ENCODE results near the gene PLEKHG4B.
"Not testable (repeated sequence)": the region's sequence is repeated elsewhere in the genome, so short reads cannot be mapped to it uniquely, and the experiment has no call there.

Gene PLEKHG4B

DNA sequence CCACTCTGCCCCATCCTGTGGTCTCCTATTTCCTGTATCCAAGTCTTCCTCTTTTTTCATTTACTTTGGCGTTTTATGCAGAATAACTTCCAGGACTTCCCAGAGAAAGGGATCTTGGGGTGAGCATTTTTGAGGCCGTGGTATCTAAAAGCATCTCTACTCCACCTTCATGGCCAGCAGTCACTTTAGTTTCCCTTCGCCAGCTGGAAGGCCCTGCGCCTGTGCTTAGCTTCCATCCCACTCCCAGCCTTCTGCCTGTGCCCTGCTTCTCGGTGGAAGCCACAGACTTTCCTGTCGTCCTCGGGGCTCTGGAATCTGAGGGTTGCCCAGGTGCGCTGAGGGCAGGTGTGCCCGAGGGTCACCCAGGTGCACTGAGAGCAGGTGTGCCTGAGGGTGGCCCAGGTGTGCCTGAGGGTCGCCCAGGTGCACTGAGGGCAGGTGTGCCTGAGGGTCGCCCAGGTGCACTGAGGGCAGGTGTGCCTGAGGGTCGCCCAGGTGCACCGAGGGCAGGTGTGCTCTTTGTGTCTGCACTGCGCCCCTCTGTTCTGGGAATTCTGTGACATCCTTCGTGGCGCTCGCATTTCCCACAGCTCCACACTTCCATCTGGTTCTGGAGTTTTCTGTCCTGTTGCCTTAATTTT lies 67.0 kb downstream of the PLEKHG4B start:
- no peak for DNase-seq

DNA sequence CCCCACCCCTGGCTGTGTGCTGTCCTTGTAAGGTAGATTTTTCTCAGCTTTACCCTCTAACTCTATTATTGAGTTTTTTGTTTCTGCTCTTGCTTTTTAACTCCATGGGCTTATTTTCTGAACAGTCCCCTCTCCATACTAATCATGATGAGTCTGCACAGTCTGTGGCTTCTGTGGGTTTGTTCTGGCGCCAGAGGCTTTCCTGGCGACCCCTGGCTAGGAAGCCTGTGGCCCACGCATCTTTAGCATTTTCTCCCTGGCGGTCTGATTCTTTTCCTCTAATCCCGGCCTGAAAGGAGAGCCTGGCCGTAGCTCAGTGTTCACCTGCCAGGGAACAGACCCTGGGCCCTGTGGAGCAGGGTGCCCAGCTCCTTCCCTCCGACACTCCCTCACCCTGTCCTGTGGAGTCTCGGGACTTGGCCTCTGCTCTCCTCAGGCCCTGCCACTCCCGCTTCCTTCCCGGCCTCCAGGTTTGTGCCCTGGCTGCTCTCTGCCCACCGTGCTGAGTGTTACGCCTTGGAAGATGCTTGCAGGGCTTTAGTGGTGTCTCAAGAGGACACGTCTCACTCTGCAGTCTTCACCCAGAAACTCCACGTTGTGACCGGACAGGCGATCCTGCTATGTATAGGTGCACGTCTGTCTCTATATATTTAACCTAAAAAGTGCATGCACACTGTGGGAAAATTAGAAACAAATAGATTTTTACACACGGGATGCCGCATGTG lies 67.6 kb downstream of the PLEKHG4B start:
- DNase-seq, result no peak

- DNase-seq, result no peak
Measured at GRCh38 chr5:160173-160510, 68.2 kb downstream of the PLEKHG4B start.

DNA sequence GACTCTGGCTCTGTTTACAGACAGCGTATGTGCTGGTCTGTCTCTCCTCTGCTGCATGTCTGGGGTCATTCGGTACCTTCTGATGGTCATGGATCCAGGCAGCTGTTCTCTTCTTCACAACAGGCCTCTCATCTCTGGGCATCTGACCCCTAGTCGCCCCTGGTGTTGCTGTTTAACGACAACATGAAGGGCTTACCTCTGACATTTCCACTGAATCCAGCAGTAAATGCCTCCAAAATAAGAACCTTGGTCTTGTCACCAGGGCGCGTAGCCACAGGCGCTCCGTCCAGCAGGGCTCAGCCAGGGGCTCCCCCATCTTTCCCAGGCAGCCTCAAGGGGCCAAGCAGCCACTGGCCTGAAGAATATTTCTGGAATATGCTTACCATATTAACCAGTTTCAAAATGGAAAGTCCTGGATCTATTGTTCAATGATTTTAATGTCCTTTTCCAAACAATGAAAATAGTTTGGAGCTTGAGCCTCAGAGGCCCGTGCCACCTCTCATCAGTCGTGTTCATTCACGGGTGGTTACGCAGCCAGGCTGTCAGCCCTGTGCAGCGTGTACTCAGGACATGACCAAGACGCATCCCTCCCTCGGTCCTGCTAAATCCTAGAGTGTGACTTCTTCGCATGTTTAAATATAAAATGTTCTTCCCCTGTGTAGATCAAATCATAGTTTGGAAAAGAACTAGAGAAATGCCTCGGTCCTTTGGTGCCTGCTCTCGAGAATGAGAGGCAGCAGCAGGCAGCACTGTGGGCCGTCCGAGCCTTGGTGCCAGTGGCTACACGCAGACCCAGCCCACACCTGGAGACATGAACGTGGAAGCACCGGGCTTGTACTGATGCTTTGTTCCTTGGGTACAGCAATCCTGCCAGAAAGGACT lies 69.2 kb downstream of the PLEKHG4B start:
- no peak for DNase-seq

DNA sequence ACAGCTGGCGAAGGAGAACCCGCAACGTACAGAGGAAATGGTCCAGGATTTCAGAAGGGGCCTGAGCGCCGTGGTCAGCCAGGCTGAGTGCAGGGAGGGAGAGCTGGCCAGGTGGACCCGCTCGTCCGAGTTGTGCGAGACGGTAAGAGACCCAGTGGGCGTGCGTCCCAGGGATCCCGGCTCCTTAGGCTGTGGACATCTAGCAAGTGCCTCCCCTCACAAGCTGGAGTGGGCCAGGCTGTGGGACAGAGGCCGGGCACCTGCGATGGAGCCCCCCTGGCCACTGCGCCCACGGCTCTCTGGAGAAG lies 69.8 kb downstream of the PLEKHG4B start:
- no peak for DNase-seq

DNA sequence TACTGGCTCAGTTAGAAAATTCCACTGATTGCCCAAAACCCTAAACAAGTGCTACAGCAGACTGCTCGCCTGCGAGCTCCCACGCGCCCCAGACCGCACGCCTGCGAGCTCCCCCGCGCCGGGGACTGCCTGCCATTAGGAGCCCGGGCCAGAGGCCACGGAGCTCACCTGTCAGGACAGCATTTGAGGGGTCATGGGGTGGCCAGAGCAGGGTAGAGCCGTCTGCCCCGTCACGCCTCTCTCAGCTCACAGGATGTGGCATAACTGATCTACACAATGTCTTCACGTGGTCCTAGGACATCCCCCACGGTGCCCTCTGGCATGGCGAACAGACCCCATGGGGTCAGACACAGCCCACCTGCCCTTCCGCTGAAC lies 70.2 kb downstream of the PLEKHG4B start:
- no peak for DNase-seq

DNA sequence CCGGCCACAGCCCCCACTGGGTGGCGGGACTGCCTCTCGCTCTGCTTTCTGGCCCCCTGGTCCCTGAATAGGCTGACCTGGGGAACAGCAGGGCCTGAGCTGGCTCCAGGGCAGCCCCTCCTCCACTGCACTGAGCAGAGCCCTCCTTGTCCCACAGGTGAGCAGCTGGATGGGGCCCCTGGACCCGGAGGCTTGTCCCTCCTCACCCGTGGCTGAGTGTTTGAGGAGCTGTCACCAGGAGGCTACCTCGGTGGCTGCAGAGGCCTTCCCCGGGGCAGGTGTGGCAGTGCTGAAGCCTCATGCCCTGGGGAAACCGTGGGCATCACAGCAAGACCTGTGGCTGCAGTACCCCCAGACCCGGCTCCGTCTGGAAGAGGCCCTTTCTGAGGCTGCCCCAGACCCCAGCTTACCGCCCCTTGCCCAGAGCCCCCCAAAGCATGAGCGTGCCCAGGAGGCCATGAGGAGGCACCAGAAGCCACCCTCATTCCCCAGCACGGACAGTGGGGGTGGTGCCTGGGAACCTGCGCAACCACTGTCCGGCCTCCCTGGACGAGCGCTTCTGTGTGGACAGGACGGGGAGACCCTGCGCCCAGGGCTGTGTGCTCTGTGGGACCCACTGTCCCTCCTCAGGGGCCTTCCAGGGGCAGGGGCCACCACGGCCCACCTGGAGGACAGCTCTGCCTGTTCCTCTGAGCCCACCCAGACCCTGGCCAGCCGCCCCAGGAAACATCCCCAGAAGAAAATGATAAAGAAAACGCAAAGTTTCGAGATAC lies 70.8 kb downstream of the PLEKHG4B start:
- no peak for DNase-seq

DNA sequence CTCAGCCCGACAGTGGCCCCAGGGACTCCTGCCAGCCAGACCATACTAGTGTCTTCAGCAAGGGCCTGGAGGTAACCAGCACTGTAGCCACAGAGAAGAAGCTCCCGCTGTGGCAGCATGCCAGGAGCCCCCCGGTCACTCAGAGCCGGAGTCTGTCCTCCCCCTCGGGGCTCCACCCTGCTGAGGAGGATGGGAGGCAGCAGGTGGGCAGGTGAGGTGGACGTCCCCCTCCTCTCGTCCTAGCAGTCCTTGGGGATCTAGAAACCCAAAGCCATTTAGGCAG lies 71.3 kb downstream of the PLEKHG4B start:
- DNase-seq, result no peak

- DNase-seq, result no peak
Measured at GRCh38 chr5:163841-164240, 71.9 kb downstream of the PLEKHG4B start.

- DNase-seq, result no peak
Measured at GRCh38 chr5:164244-164643, 72.3 kb downstream of the PLEKHG4B start.

- DNase-seq, result not testable (repeated sequence)
Measured at GRCh38 chr5:164783-165182, 72.8 kb downstream of the PLEKHG4B start.

GRCh38 chr5:166441-167372 lies 74.7 kb downstream of the PLEKHG4B start:
- no peak for DNase-seq

- DNase-seq, result no peak
Measured at GRCh38 chr5:167511-167910, 75.5 kb downstream of the PLEKHG4B start.

- no peak for DNase-seq
Measured at GRCh38 chr5:167982-168660, 76.2 kb downstream of the PLEKHG4B start.

DNA sequence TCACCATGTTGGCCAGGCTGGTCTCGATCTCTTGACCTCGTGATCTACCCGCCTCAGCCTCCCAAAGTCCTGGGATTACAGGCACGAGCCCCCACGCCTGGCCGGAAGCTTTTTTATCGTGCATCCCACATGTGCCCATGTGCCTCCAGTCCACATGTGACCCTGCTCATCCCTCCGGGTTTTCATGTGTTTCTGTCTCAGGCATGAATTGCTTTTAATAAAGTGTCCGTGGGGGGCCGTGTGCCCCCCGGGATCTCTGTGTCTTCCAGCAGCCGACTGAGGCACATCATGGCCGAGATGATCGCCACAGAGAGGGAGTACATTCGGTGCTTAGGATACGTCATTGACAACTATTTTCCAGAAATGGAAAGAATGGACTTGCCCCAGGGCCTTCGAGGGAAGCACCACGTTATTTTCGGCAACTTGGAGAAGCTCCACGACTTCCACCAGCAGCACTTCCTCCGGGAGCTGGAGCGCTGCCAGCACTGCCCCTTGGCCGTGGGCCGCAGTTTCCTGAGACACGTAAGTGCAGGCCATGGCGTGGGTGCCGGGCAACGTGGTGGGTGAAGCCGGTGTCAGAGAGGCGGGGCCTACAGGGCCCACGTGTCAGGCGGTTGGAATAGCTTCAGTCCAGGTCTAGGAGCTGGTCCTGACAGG lies 77.2 kb downstream of the PLEKHG4B start:
- no peak for DNase-seq

- no peak for DNase-seq
Measured at GRCh38 chr5:169728-170094, 77.7 kb downstream of the PLEKHG4B start.

- no peak for DNase-seq
Measured at GRCh38 chr5:170971-171800, 79.2 kb downstream of the PLEKHG4B start.

DNA sequence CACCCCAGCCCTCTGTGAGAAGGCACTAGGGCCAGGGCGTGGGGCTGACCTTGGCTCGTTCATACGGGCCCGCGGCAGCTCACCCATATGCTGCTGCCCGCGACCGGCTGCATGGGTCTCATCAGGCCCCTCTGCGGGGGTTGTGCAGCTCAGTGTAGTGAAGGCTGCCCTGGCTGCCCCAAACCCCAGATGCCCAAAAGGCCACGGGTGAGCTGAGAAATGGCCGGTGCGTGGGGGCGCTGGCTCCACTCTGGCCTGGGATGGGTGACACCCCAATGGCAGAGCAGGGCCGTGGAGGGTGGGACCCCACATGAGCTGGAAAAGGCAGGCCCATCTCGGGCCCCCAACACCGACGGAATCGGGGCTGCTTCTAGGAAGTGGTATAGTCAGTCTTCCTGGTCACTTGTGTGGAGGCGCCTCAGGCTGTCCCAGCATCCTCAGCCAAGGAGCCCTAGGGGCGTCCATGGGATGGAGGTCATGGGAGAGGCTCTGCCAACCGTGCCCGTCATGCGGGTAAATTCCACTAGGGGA lies 79.9 kb downstream of the PLEKHG4B start:
- no peak for DNase-seq

- no peak for DNase-seq
Measured at GRCh38 chr5:172421-172820, 80.5 kb downstream of the PLEKHG4B start.

GRCh38 chr5:172841-173251 lies 80.9 kb downstream of the PLEKHG4B start:
- DNase-seq, result no peak

Data from NCI-H1417 (cell line).